Measurements from ENCODE around the gene FUCA2. TPM values are rescaled to one million over a fixed set of nuclear protein-coding genes. Genes with fewer than 3 reads are reported as not detected.

FUCA2 gene, protein sequence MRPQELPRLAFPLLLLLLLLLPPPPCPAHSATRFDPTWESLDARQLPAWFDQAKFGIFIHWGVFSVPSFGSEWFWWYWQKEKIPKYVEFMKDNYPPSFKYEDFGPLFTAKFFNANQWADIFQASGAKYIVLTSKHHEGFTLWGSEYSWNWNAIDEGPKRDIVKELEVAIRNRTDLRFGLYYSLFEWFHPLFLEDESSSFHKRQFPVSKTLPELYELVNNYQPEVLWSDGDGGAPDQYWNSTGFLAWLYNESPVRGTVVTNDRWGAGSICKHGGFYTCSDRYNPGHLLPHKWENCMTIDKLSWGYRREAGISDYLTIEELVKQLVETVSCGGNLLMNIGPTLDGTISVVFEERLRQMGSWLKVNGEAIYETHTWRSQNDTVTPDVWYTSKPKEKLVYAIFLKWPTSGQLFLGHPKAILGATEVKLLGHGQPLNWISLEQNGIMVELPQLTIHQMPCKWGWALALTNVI
- 64.2 and 74.8 TPM in 2 replicates for total RNA-seq (2014; rRNA removed; shearing (Covaris generic))
- polyA plus RNA-seq (2014; cell fraction: nucleus; rRNA removed) = 81.3 and 92.2 TPM in 2 replicates

- peak; percentile 59 for DNase-seq (ENCODE audit: extremely low read depth, low read depth)
Observed at GRCh38 chr6:143510991-143511891, at the start of gene FUCA2. Gene FUCA2 (minus strand): TSS chr6:143511720. CDS start chr6:143511634, 86 bp downstream.

GRCh38 chr6:143561105-143561704 is 49.7 kb upstream of the FUCA2 start:
- no peak for DNase-seq (ENCODE audit: extremely low read depth, low read depth)

DNA sequence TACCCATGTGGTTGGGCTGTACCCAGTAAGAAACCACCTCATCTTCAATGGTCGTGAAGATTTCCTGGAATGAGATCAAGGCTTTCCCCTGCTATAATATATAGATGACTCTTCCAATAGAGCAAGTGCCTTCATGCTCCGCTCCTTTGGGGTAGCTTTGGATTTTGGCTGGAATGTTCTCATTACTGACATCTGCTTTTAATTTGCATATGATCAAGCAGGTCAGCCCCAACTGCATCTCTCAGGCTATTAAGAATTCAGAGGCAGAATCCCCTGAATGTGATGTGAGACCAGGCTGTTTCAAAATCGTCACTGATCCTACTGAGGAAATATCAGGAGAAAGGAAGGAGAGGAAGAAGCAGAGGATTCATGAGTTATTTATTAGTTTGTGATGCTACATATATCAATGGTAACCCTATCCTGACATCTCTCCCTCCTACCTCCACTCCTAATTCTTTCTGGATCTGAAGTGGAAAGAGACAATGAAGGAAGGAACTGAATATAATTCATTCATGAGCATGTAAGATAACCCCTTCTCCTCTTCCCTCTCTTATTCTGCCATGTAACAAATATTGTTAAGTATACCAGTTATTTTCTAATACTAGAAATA is 47.6 kb upstream of the FUCA2 start:
- DNase-seq (ENCODE audit: extremely low read depth, low read depth) = no peak

DNA sequence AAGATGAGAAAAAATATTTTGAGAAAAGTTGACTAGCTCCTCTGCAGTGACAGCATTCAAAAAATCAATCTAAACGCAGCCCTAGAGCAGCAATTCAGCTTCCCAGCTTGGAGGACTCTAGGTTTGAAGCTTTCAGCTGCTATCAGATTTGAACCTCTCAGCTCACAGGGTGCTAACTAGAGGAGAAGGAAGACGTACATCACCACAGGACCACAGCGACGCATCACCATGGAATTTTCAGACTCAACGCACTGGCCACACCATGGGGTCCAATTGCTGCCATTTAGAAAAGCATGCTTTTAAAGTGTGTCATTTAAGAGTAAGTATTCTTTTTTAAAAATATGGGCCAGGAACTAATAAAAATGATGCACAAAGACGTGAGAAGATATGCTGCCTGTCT is 45.0 kb upstream of the FUCA2 start:
- DNase-seq (ENCODE audit: extremely low read depth, low read depth) = no peak

DNA sequence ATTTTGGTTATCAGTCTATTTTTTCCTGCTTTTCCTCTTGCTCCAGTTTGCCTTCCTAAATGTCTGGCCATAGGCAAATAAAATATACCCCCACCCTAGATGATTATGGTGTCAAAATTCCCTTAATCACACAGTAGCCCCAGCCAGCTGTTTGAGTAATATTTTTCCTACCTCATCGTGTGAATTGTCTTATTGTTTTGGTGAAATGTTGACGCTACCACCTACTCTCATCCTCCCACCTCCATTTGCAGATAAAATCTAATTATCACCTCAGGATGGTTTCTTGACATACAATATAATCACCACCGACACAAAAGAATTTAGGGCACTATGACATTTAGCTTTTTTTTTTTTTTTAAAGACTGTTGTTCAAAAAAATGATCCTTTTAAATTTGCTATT is 44.1 kb upstream of the FUCA2 start:
- no peak for DNase-seq (ENCODE audit: extremely low read depth, low read depth)

DNA sequence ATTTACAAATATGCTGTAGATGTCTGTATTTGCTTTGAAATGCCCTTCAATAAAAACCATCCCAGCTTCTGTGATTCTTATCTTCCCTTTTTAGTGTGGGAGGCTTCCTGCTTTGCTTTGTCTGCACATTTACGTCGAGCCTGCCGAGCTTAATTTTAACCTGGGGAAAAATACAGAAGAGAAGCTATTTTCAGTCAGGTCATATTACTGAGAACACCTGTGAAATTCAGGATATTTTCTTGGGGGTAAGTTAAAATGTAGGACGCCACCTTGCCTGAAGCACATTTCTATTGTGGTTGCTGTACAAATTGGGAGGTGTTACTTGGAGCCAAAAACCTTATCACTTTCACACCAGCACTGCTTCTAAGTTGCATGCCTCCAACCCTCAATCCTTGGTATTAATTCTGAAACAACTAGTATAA is 43.6 kb upstream of the FUCA2 start:
- DNase-seq (ENCODE audit: extremely low read depth, low read depth) = no peak

- DNase-seq (ENCODE audit: extremely low read depth, low read depth) = no peak
Observed at GRCh38 chr6:143553337-143553736, 41.8 kb upstream of the FUCA2 start.

GRCh38 chr6:143549949-143550268 is 38.4 kb upstream of the FUCA2 start:
- DNase-seq (ENCODE audit: extremely low read depth, low read depth) = no peak

DNA sequence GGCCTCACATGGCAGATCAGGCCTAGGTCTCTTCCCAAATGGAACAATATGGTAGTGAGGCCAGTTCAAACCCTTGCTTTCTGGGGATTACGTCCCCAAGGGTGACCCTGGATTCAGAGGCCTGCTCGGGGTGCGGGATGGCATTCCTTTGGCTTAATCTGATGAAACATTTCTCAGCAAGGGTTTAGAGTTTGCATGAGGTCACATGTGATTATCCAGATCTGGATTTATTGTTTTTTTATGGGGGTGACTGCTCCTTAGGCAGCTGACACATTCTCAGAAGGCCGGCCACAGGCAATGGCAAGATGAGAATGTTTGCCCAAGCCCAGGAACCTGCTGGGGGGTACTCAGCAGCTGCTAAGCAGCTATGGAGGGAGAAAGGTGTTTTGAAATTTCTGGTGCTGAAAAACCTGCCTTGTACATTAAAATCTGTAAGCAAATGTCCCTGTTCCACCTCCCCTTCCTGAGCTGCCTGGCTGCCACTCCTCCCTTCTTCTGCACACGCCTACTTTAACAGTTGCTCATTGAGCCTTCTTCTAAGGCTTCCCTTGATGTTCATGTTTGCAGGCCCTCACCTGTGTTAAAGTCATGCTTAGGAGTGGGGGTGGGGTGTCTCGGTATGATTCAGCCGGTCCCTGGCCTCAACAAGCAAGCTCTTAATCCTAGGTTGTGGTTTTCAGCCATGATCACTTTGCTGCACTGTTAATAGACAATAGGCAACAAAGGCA is 37.9 kb upstream of the FUCA2 start:
- DNase-seq (ENCODE audit: extremely low read depth, low read depth) = no peak

GRCh38 chr6:143546599-143546998 is 35.1 kb upstream of the FUCA2 start:
- no peak for DNase-seq (ENCODE audit: extremely low read depth, low read depth)

GRCh38 chr6:143545976-143546547 is 34.5 kb upstream of the FUCA2 start:
- no peak for DNase-seq (ENCODE audit: extremely low read depth, low read depth)

GRCh38 chr6:143545165-143545564 is 33.6 kb upstream of the FUCA2 start:
- no peak for DNase-seq (ENCODE audit: extremely low read depth, low read depth)

- DNase-seq (ENCODE audit: extremely low read depth, low read depth) = no peak
Observed at GRCh38 chr6:143544011-143544696, 32.6 kb upstream of the FUCA2 start.

DNA sequence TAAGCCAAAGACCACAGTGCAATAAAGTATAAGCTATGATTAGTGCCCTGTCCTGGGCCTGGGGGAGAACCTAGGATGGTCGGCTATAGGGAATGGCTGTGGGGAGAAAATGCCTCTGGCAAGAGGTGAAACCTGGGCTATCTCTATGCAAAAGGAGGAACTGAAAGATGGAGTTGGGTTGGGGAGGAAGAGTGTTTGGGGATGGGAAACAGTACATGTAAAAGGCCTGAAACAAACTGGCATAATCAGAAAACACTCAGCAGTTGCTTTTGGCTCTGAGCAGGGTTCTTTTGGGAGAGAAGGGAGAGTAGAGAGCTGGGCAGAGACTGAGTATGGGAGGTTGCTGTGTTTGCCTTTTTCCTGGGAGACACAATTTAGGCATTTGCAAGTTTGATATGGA is 31.9 kb upstream of the FUCA2 start:
- DNase-seq (ENCODE audit: extremely low read depth, low read depth) = no peak

DNA sequence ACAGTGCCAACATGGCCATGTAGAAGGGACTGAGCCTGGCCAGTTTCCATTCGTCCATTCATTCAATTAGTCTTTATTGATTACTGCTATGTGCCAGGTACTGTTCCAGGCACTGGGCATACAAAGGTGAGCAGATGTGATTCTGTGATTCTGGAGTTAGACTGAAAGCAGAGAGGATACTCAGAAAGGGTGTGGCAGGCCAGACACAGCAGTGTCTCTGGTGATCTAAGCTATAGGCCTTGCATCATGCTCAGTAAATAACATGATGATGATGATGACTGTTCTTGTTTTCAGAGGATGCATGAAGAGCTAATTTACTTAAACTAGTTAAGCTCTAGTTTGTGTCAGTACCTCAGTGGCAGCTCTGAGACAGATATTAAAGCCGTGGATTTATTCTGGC is 31.4 kb upstream of the FUCA2 start:
- peak; percentile 16 for DNase-seq (ENCODE audit: extremely low read depth, low read depth)

- DNase-seq (ENCODE audit: extremely low read depth, low read depth) = no peak
Observed at GRCh38 chr6:143540192-143540591, 28.7 kb upstream of the FUCA2 start.

GRCh38 chr6:143539734-143540133 is 28.2 kb upstream of the FUCA2 start:
- DNase-seq (ENCODE audit: extremely low read depth, low read depth) = no peak

GRCh38 chr6:143539106-143539505 is 27.6 kb upstream of the FUCA2 start:
- DNase-seq (ENCODE audit: extremely low read depth, low read depth) = no peak

DNA sequence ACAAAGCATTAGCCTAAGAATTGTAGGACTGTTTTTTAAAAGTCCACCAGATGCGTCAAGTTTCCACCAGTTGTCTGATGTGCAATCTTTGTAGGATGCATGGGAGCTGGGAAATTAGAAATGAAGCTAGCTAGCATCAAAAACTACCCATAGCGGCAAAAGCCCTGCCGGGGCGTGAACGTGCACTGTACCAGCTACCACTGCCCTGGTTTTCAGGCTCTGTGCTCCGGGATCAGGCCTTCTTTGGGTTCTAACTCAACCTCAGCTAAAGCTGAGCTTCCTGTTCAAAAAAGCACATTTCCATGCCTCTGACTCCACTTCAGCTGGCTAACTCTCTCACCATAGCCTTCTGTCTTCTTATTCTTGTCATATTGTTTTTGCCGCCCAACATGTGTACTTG is 26.9 kb upstream of the FUCA2 start:
- DNase-seq (ENCODE audit: extremely low read depth, low read depth) = no peak
